K562 (cell line): ENCODE measurements around the gene POU3F1. TPM values are rescaled to one million over a fixed set of nuclear protein-coding genes. Genes with fewer than 3 reads are reported as not detected.
A peak's percentile ranks its signal among the peaks of the same experiment; 100 is the strongest.

ENCODE experiments used
- CHD4 ChIP-seq: fragments of 200-600 bp; sonication (generic); IDR thresholded peaks from 3 replicates; pipeline ENCODE4 v1.6.1; 2012; ENCODE audit warnings: low read depth, mild to moderate bottlenecking, mixed read lengths, low read length, inconsistent platforms; ENCODE audit not compliant: insufficient read depth, insufficient replicate concordance, poor library complexity, severe bottlenecking
- CREM ChIP-seq: IDR thresholded peaks from 2 replicates; pipeline ENCODE4 v1.6.1; 2014; ENCODE audit warnings: antibody characterized with exemption, low read depth
- HDAC6 ChIP-seq: IDR thresholded peaks from 2 replicates; pipeline ENCODE4 v1.6.1; 2012; ENCODE audit warnings: low read depth, mild to moderate bottlenecking, control low read depth, inconsistent platforms, low read length, moderate library complexity
- MYNN ChIP-seq, 2 experiments: sonication (generic); formaldehyde crosslinking in 1 of 2; IDR thresholded peaks; 2 replicates each; pipeline versions ENCODE4 v1.5.0 to v1.6.1; 2016 to 2020; ENCODE audit warnings: antibody characterized with exemption in 1 of 2, missing genetic modification reagents in 1 of 2
- POLR3G ChIP-seq: IDR thresholded peaks from 2 replicates; pipeline ENCODE4 v1.6.1; 2011; ENCODE audit not compliant: insufficient read length, insufficient replicate concordance; ENCODE audit errors: extremely low read depth
- PTBP1 ChIP-seq: fragments of 200-400 bp; formaldehyde crosslinking; IDR thresholded peaks from 2 replicates; pipeline ENCODE4 v1.6.1; 2017; ENCODE audit warnings: low read depth, low read length
- SIX5 ChIP-seq, 2 experiments: IDR thresholded peaks; 2 replicates each; pipeline ENCODE4 v1.6.1; 2011; ENCODE audit warnings: low read length in 2 of 2, borderline replicate concordance in 1 of 2, low read depth in 1 of 2, mild to moderate bottlenecking in 1 of 2, moderate library complexity in 1 of 2; ENCODE audit not compliant: insufficient read depth in 1 of 2
- SMC3 ChIP-seq: conservative IDR thresholded peaks from 2 replicates; pipeline ENCODE4 v1.6.1; 2011; ENCODE audit warnings: low read depth, low read length, improper control_type of control experiment; ENCODE audit not compliant: insufficient read depth
- TOE1 ChIP-seq, 2 experiments: fragments of 450-650 bp in 1 of 2; sonication (generic) in 1 of 2; formaldehyde crosslinking in 1 of 2; IDR thresholded peaks; 2 replicates each; pipeline versions ENCODE4 v1.7.1 to v1.8.0; 2016 to 2022; ENCODE audit warnings: borderline replicate concordance in 2 of 2, mild to moderate bottlenecking in 2 of 2, antibody characterized with exemption in 1 of 2, inconsistent platforms in 1 of 2, low read depth in 1 of 2, missing genetic modification reagents in 1 of 2, moderate library complexity in 1 of 2
- ZNF644 ChIP-seq: fragments of 200-800 bp; sonication (Bioruptor generic); IDR thresholded peaks from 2 replicates; pipeline ENCODE4 v1.6.1; 2016; ENCODE audit warnings: low read depth, missing genetic modification characterization, missing compliant biosample characterization
- ZSCAN32 ChIP-seq: fragments of 450-650 bp; formaldehyde crosslinking; IDR thresholded peaks from 2 replicates; pipeline ENCODE4 v1.4.0; 2020; ENCODE audit warnings: mild to moderate bottlenecking, moderate library complexity
- polyA plus RNA-seq, 8 experiments: library from polyadenylated mRNA; depleted of rRNA in 4 of 8; stranded (reverse) in 5 of 8; unstranded in 3 of 8; fragments of >200 nt; fragmentation: Nextera tagmentation in 2 of 8; fragmentation: Illumina TruSeq in 1 of 8; extraction: Ambion mirVana in 2 of 8; extraction: Trizol in 1 of 8; gene quantifications; 2 replicates each; pipeline versions ENCODE4 v1.2.1 to v1.2.3, GENCODE V29; 2011 to 2014; ENCODE audit warnings: inconsistent platforms in 1 of 8, missing spikeins in 1 of 8
- total RNA-seq, 7 experiments: library from RNA; depleted of rRNA in 6 of 7; stranded (reverse); fragments of >200 nt in 6 of 7; fragmentation: Illumina TruSeq in 2 of 7; extraction: Trizol in 2 of 7; gene quantifications; 2 replicates each; pipeline versions ENCODE4 v1.2.1 to v1.2.3, GENCODE V29; 2011 to 2021; ENCODE audit warnings: low replicate concordance in 1 of 7
- TF ChIP-seq, protein P1 (sequence below): fragments of 450-650 bp; IDR thresholded peaks from 2 replicates; pipeline ENCODE4 v1.6.1; 2017; ENCODE audit warnings: antibody characterized with exemption, mild to moderate bottlenecking
- TF ChIP-seq, protein P2 (sequence below): IDR thresholded peaks from 2 replicates; pipeline ENCODE4 v1.6.1; 2011; ENCODE audit not compliant: insufficient read length; ENCODE audit errors: extremely low read depth
- TF ChIP-seq, protein P3 (sequence below), 2 experiments: fragments of 200-800 bp in 1 of 2; sonication (Bioruptor generic) in 1 of 2; sonication (generic) in 1 of 2; formaldehyde crosslinking in 1 of 2; IDR thresholded peaks in 1 of 2; conservative IDR thresholded peaks in 1 of 2; 2 replicates each; pipeline versions ENCODE4 v1.5.0 to v1.6.1; 2016 to 2020; ENCODE audit warnings: missing compliant biosample characterization in 1 of 2, missing genetic modification characterization in 1 of 2, missing genetic modification reagents in 1 of 2
- TF ChIP-seq, protein P4 (sequence below): fragments of 450-650 bp; formaldehyde crosslinking; IDR thresholded peaks from 2 replicates; pipeline ENCODE4 v1.4.0; 2020; ENCODE audit warnings: mild to moderate bottlenecking, moderate library complexity

The POU3F1 gene
- total and polyA plus RNA-seq, 9 of the 15 experiments (the other 6 are each of a cell fraction or from before 2014, with no cell fraction given), result 0.09 TPM; not detected in 8

DNA sequence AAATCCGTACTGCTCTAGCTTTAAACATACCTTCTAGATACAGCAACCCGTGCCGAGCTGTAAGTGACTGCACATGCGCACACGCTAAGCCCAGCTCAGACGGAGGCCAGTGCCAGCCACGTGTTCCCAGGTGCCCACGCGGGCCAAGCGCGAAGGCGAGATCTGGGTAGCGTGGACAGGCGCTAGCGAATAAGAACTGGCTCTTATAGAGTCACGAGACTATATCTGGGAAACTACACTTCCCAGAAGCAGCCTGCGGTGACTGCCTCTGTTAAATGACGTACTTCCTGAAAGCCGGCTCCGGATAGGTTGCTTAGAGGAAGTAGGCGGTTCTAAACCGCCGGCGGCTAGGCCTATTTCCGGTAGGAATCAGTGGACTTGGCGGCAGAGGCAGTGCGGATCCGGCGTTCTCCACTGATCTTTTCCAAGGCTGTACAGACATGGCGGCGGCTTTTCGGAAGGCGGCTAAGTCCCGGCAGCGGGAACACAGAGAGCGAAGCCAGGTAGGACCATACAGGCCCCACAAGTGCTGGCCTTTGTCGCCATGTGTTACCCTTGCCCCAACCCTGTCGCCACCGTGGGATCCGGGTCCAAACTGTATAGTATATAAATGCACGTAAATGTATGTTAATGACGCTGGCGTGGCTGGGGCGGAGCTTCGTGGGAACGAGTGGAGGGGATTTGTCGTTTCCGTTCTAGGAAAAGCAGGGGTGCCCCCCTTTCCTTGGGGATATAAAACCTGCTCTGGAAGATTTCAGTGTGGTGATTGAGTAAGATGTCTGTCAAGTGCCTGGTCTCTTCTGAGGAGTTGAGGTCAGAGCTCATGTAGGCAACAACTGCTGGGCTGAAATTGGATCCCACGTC, 34.0 kb downstream of the POU3F1 start, which contains the start of gene UTP11 (continued):
- TF ChIP-seq, protein P1, sequence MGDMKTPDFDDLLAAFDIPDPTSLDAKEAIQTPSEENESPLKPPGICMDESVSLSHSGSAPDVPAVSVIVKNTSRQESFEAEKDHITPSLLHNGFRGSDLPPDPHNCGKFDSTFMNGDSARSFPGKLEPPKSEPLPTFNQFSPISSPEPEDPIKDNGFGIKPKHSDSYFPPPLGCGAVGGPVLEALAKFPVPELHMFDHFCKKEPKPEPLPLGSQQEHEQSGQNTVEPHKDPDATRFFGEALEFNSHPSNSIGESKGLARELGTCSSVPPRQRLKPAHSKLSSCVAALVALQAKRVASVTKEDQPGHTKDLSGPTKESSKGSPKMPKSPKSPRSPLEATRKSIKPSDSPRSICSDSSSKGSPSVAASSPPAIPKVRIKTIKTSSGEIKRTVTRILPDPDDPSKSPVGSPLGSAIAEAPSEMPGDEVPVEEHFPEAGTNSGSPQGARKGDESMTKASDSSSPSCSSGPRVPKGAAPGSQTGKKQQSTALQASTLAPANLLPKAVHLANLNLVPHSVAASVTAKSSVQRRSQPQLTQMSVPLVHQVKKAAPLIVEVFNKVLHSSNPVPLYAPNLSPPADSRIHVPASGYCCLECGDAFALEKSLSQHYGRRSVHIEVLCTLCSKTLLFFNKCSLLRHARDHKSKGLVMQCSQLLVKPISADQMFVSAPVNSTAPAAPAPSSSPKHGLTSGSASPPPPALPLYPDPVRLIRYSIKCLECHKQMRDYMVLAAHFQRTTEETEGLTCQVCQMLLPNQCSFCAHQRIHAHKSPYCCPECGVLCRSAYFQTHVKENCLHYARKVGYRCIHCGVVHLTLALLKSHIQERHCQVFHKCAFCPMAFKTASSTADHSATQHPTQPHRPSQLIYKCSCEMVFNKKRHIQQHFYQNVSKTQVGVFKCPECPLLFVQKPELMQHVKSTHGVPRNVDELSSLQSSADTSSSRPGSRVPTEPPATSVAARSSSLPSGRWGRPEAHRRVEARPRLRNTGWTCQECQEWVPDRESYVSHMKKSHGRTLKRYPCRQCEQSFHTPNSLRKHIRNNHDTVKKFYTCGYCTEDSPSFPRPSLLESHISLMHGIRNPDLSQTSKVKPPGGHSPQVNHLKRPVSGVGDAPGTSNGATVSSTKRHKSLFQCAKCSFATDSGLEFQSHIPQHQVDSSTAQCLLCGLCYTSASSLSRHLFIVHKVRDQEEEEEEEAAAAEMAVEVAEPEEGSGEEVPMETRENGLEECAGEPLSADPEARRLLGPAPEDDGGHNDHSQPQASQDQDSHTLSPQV, result peak; percentile 100
- TF ChIP-seq, protein P2, sequence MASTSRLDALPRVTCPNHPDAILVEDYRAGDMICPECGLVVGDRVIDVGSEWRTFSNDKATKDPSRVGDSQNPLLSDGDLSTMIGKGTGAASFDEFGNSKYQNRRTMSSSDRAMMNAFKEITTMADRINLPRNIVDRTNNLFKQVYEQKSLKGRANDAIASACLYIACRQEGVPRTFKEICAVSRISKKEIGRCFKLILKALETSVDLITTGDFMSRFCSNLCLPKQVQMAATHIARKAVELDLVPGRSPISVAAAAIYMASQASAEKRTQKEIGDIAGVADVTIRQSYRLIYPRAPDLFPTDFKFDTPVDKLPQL, result no peak
- peak; percentile 89 to 92 for TF ChIP-seq SIX5 (IDR thresholded peaks at IDR 0.05; ENCODE audit: borderline replicate concordance in 1 of 2, insufficient read depth in 1 of 2, low read depth in 1 of 2, low read length in 2 of 2)
- TF ChIP-seq SMC3, result no peak
- peak; percentile 92 for TF ChIP-seq MYNN (IDR thresholded peaks at IDR 0.05)
- no peak for TF ChIP-seq MYNN (CRISPR knock-in tag; IDR thresholded peaks at IDR 0.05)
- no peak for TF ChIP-seq POLR3G
- TF ChIP-seq ZSCAN32 (CRISPR knock-in tag), result no peak
- TF ChIP-seq, protein P3, sequence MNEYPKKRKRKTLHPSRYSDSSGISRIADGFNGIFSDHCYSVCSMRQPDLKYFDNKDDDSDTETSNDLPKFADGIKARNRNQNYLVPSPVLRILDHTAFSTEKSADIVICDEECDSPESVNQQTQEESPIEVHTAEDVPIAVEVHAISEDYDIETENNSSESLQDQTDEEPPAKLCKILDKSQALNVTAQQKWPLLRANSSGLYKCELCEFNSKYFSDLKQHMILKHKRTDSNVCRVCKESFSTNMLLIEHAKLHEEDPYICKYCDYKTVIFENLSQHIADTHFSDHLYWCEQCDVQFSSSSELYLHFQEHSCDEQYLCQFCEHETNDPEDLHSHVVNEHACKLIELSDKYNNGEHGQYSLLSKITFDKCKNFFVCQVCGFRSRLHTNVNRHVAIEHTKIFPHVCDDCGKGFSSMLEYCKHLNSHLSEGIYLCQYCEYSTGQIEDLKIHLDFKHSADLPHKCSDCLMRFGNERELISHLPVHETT (CRISPR knock-in tag; conservative IDR thresholded peaks at IDR 0.05 in 1 of 2, IDR thresholded peaks at IDR 0.05 in 1 of 2), result peak in 1 of 2 experiments; percentile 98; a peak in 2 of 4 replicates
- peak; percentile 93 for TF ChIP-seq ZNF644 (tag)
- TF ChIP-seq TOE1 (IDR thresholded peaks at IDR 0.05; ENCODE audit: borderline replicate concordance), result peak; percentile 98
- peak; percentile 99 for TF ChIP-seq TOE1 (CRISPR knock-in tag; IDR thresholded peaks at IDR 0.05; ENCODE audit: borderline replicate concordance, low read depth)
- peak; percentile 98 for TF ChIP-seq CREM
- TF ChIP-seq HDAC6, result no peak
- TF ChIP-seq CHD4, result no peak
- TF ChIP-seq, protein P4, sequence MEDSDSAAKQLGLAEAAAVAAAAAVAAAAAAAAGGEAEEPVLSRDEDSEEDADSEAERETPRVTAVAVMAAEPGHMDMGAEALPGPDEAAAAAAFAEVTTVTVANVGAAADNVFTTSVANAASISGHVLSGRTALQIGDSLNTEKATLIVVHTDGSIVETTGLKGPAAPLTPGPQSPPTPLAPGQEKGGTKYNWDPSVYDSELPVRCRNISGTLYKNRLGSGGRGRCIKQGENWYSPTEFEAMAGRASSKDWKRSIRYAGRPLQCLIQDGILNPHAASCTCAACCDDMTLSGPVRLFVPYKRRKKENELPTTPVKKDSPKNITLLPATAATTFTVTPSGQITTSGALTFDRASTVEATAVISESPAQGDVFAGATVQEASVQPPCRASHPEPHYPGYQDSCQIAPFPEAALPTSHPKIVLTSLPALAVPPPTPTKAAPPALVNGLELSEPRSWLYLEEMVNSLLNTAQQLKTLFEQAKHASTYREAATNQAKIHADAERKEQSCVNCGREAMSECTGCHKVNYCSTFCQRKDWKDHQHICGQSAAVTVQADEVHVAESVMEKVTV (CRISPR knock-in tag), result no peak
- TF ChIP-seq PTBP1, result 0 out of 2 replicates have a peak, but pooled peaks have one; percentile 35
